GM18519 (cell line): ENCODE measurements around the gene PDCD2L.
"Not testable (repeated sequence)": the region's sequence is repeated elsewhere in the genome, so short reads cannot be mapped to it uniquely, and the experiment has no call there.

Source experiments
- ATAC-seq: cut with Tn5 transposase; IDR thresholded peaks from one replicate; pipeline ENCODE4 v1.9.1; 2021; ENCODE audit warnings: mild to moderate bottlenecking, moderate library complexity; ENCODE audit not compliant: unreplicated experiment, low FRiP score

Gene PDCD2L

DNA sequence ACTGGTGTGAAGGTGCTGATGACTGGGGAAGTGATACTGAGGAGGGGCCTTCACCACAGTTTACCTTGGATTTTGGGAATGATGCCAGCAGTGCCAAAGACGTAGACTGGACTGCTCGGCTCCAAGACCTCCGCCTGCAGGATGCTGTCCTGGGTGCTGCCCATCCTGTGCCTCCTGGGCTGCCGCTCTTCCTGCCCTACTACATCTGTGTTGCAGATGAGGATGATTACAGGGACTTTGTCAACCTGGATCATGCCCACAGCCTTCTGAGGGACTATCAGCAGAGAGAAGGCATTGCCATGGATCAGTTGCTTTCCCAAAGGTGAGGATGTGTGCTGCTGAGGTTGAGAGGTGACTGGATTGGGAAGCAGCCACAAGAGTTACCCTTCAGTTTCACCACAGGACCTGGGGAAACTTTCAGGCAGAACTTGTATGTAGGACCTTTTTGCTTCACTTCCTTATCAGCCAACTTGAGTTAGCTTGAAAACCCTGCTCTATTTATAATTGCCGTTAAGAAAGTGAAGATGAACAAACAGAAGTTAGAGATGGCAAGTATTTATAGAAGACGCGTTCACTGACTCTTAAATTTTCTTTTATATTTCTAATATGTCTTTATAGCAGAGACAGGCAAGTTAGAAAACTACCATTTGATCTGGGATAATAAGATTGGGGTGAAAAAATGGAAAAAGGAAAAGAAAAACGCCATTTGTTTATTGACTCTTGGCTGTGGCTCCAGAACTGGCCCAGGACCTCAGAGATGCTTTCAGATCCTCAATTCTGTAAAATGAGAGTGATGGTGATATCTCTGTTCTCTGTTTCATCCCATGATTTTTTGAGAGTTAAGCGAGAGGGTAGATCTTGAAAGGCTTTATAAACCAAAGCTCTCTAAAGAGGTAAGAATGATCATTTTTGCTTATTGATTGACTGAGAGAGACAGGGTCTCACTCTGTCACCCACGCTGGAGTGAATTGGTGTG is 5.3 kb downstream of the PDCD2L start:
- no peak for ATAC-seq

GRCh38 chr19:34411216-34411615 is 7.0 kb downstream of the PDCD2L start:
- no peak for ATAC-seq

DNA sequence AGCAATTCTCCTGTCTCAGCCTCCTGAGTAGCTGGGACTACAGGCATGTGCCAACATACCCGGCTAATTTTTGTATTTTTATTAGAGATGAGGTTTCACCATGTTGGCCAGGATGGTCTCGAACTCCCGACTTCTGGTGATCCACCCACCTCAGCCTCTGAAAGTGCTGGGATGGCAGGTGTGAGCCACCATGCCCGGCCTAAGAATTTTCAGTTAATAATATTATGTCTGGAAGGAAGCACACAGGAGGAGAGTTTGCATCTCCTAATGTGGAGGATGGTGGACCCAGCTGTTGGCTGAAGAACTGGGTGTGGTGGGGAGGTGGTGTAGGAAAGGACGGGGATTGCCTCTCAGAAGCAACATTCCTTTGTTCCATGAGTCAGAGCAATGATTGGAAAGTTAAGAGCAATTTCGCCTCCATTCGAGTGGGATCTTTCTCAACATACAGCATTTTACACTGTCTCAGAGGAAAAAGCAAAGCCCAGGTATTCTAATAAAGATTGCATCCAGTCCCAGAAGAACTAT is 11.9 kb downstream of the PDCD2L start:
- ATAC-seq = no peak

DNA sequence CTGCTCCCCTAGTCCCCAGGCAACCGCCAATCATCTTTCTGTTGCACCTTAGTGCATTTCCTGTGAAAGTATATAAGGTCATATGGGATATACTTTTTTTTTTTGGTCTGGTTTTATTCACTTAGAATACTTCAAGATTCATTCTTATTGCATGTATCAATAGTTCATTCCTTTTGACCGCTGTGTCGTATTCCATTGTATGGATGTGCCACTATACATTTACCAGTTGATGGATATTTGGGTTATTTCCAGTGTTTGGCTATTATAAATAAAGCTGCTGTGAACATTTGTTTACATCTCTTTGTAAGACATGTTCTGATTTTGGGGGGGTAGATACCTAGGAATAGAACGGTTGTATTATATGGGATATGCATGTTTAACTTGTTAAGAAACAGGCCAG is 14.1 kb downstream of the PDCD2L start:
- no peak for ATAC-seq

DNA sequence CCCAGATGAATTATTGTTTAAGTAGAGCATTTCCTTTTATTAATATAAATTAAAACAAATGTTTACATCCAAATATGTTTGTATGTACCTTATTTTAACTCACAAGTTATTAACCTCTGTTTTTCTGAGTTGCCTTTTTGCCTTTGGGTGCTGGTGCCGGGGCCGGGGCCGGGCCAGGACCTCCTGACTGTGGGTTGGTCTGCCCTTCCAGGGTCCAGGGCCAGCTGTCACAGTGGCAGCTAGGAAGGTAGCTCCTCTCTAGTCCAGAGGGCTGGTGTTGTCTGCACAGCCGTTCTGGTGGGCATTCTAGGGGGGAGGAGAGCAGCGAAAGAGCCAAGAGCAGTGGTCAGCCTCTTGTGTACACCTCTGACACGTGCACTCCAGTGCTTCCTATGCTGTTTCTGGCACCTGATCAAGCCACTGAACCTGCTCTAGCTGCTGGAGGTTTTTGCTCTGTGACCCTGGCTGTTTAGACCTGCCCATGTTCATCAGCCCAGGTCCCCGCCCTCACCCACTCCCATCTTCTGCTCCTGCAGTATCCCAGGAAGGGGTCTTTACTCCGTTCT is 22.0 kb downstream of the PDCD2L start:
- ATAC-seq = no peak

- ATAC-seq = no peak
Observed at GRCh38 chr19:34428549-34429285, 24.5 kb downstream of the PDCD2L start.

DNA sequence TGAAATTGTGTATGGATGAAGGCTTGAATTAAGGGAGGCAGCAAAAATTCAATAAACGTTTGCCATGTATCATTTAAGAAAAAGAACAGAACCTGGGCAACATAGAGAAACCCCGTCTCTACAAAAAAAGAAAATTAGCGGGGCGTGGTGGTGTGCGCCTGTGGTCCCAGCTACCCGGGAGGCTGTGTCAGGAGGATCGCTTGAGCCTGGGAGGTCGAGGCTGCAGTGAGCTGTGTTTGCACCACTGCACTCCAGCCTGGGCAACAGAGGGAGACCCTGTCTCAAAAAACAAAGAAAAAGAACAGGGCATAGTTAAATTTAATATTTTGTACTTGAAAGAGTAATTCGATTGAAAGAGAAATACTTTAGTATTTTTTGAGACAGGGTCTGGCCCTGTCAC is 25.4 kb downstream of the PDCD2L start:
- ATAC-seq = no peak

DNA sequence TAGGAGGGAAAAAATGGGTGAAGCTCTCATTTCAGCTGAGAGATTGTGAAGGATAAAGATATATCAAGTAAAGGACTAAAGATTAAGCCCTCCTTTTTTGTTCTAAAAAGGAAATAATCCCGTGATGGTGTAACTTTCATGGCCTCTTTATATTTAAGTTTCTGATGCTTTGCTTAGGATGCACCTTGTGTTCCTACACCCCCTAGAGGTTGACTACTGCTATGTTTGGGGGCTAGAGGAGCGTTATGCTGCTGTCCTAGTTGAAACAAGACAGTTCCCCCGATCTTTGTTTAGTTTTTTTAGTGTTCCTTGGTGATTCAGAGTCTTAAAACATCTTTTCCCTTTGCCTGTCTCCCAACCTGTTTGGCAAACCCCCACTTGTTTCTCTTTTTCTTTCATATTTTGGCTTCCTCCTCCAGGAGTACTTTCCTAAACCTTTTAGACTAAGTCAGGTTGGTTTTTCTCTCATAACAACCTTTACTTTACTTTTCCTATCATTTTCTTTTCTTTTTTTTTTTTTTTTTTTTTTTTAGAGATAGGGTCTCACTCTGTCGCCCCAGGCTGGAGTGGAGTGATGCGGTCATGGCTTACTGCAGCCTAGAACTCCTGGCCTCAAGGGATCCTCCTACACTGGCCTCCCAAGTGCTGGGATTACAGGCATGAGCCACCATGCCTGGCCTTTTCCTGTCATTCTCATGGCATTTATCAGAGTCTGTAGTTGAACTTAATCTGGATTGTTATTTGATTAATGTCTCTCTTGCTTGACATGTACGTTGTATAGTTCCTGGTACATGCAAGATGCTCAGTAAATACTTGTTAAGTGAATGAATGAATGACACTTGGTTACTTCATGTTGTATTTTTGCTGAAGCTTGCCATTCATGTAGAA is 26.8 kb downstream of the PDCD2L start:
- ATAC-seq = no peak

- ATAC-seq = no peak
Observed at GRCh38 chr19:34431681-34432402, 27.6 kb downstream of the PDCD2L start.

DNA sequence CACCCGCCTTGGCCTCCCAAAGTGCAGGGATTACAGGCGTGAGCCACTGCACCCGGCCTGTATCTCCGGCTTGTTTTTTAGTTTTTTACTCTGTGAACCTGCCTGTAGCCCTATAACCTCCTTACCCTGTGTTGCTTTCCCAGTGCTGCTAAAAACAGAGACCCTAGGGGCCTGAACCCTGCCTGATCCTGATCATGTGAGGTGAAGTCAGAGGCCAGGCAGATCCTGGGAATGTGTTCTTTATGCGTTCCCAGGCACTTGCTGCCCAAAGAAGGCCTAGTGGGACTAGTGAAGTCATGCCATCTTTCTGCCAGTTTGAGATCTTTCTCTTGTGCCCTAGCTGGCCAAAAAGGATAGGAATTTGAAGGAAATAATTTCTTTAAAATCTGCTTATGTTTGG is 28.6 kb downstream of the PDCD2L start:
- no peak for ATAC-seq

DNA sequence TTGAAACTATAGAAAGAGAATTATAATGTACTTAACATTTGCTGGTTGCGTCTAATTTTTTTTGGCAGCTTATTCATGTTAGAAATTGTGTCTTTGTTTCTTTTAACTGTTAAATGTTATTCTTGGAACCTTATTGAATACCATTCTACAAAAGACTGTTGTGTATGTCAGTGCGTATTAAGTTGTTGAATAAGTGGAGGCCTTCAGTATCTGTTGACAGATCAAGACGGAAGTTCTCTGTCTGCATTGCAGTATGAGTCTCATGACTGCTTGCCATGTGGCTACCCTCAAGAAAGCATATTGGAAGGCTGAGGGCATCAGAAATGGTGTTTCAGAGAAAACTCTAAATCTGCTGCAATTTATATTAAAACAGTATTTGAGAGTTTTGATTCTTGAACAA is 32.5 kb downstream of the PDCD2L start:
- ATAC-seq = no peak

DNA sequence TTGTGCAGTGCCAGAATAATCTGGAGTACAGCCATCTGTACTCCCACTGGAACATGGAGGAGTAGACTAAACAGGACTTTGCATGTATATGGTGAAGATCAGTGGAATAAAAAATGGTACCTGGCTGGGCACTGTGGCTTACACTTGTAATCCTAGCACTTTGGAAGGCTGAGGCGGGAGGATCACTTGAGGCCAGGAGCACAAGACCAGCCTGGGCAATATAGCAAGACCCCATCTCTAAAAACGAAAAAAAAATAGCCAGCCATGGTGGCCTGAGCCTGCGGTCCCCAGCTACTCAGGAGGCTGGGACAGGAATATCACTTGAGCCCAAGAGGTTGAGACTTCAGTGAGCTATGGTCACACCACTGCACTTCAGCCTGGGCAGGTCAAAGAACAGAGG is 44.0 kb downstream of the PDCD2L start:
- ATAC-seq = no peak

DNA sequence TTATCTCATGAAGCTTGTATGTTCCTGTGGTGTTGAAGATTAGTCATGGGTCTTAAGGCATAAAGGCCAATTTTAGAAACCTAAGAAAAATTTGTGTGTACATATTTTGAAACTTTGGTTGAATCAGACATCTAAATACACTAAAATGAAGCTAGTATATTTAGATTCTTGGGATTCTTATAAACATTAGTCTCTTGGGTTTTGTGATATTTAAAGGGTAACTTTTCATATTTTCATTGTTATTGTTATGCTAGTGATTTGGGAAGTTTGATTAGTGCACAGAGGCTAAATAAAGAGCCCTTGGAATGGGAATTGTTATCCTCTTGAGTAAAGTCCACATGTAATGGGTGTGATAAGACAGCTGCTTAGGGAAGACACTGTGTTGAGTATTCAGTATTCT is 48.5 kb downstream of the PDCD2L start:
- ATAC-seq = no peak

DNA sequence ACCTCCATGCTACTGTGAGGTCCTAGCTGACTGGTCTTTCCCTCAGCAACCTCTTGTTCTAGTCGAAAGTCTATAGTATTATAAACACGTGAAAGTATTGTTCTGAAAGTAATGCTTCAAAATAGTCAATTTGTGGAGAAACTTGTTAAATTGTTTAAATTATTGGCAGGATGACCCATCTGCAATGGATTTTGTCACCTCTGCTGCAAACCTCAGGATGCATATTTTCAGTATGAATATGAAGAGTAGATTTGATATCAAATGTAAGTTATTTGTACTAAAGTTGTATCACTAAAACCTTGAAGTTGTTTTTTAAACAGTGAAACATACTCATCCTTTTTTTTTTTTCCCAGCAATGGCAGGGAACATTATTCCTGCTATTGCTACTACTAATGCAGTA is 49.9 kb downstream of the PDCD2L start:
- no peak for ATAC-seq

DNA sequence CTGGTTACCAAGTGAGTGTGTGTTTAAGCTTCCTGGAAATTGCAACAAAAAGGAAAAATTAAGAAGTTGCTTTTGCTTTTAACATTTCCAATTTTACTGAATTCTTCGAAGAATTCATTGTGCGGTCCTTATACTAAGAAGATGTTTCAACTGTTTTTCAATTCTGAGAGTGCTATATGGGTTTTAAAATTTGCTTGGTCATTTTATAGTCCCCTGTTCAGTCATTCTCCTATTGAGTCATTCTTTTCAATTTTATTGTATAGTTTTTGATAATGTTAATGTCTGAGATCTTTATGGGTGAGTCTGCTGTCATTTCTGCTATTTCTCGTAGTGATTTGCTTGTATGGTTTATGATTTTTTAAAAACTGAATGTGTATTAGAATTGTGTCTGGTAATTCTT is 50.5 kb downstream of the PDCD2L start:
- no peak for ATAC-seq

- ATAC-seq = not testable (repeated sequence)
Observed at GRCh38 chr19:34455783-34456480, 51.7 kb downstream of the PDCD2L start.

- ATAC-seq = no peak
Observed at GRCh38 chr19:34457446-34457845, 53.2 kb downstream of the PDCD2L start.

GRCh38 chr19:34458677-34459076 is 54.5 kb downstream of the PDCD2L start:
- ATAC-seq = no peak

- no peak for ATAC-seq
Observed at GRCh38 chr19:34459614-34460013, 55.4 kb downstream of the PDCD2L start.
